Right forelimb (tissue), 1 donor: ENCODE data around the gene SARM1.

Experiments used
- DNase-seq: peaks from one replicate; pipeline ENCODE4 v3.0.0-alpha.2; 2018

SARM1 gene

DNA sequence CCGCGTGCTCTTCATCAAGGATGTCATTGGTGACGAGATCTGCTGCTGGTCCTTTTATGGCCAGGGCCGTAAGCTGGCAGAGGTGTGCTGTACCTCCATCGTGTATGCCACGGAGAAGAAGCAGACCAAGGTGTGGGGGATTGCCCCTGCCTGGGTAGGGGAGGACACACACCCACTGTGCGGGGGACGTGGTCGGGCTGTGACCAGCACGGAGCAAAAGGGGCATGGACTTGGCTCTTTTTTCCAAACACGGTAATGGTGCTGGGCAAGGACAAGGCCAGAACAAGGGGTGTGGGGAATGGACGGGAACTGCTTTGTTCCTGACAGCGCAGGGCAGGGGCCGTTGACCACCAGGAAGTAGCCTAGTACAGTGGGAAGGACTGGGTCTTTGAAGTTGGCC, 29.2 kb upstream of the SARM1 start:
- DNase-seq = no peak

DNA sequence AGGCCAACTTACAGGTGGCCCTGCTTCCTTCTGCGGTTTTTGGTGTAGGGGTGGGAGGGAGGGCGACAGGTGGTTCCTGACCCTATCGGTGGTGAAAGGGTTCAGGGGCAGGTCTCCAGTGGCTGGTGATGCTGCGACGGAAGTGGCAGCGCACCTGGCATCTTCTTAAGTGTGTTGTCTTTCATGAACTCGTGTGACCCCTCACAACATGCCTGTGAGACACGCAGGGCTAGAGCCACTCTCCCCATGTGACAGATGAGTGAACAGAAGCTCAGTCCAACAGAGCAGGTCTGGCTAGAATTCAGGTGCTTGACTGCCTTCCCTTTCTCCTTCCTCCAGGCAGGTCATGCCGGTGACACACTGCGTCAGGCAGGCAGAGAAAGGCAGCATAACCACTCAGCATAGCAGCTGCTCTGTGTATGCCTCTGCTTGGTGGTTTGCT, 28.0 kb upstream of the SARM1 start:
- no peak for DNase-seq

GRCh38 chr17:28344011-28344410, 27.5 kb upstream of the SARM1 start:
- no peak for DNase-seq

DNA sequence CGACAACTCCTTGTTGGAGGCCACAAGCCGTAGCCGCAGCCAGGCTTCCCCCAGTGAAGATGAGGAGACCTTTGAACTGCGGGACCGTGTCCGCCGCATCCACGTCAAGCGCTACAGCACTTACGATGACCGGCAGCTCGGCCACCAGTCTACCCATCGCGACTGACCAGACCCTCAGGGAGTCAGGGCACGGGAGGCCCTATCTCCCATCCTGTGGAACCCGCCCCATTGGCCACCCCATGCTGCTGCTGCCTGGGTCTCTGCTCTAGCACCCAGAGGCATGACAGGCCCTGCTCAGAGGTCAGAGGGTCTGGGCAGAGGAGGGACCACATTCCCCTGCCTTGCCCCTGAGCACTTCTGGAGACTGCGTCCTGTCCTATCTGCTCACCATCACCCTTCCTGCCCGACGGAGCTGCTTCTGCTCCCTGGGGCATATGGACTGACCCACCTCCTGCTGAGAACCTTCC, 27.0 kb upstream of the SARM1 start:
- no peak for DNase-seq

DNA sequence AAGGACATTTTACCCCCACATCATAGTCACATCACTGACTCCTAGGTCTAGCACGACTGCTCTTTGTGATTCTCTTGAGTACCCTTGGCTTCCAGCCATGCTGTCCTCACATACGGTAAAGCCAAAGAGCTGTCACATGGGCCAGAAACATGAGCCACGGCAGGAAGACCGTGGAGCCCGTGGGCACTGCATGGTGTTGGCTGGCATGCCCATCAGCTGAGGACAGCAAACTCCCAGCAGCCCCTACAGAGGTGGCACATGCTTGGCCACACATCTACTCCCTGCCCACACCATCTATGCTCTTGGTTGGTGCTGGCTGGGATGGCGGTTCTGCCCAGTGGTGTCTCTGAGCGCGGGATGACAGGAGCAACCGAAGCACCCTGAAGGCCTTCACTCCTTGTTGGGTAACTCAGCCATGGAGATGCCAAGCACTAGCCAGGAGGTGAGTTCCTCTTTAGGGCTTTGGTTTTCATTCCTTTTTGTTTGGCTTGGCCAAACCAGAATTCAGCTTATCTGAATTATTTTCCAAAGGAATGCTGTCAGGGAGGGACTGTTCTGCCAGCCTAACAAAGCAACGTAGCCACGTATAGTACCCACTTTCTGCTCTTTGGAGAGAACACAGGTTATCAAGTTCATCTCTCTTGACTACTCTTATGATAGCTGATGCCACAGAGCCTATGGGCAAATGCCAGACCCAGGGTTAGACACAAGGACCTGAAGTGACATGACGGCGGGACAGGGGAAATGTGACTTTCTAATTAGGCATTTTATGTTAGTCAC, 25.9 kb upstream of the SARM1 start:
- DNase-seq = no peak

DNA sequence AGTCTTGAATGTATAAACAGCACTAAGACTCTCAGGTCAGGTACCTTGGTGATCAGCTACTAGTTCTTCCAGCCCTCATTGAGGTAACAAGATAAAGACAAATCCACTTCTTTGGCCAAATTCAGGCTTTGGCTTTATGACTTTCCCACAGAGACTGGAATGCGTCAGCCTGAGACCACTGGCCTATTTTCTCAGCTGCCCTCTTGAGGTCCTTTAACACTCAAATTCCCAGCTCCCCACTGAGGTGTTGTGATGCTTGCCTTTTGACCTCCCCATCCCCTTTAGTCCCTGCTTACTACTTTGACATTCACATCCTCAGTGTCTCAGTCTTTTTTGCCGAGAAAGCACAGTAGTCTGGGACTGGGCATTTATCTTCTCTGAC, 25.3 kb upstream of the SARM1 start:
- no peak for DNase-seq

- no peak for DNase-seq
Observed at GRCh38 chr17:28346746-28347246, 24.7 kb upstream of the SARM1 start.

- no peak for DNase-seq
Observed at GRCh38 chr17:28347261-28347891, 24.1 kb upstream of the SARM1 start.

GRCh38 chr17:28348979-28349378, 22.5 kb upstream of the SARM1 start:
- no peak for DNase-seq

DNA sequence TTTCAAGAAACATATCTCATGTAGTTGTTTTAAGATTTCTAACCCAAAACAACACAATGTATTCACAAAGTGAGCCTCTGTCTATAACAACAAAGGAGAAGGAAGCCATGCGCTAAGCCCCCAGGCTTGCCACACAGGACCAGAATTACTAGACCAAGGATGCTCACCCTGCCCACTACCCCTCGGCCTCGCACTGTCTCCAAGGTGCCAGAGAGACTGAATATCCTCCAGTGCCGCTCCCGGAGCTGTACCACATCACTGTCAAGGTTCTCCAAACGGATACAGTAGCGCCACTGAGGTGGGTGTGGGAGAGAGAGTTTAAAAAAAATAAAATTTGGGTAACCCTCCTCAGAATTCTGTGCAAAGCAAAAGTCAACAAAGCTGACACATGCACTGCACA, 21.2 kb upstream of the SARM1 start:
- DNase-seq = no peak

GRCh38 chr17:28357061-28357900, 14.2 kb upstream of the SARM1 start, which contains the start of gene POLDIP2:
TSS of gene POLDIP2 (minus strand) at chr17:28357527. CDS start at chr17:28357448, 79 bp downstream.
- peak; percentile 98 for DNase-seq

GRCh38 chr17:28357901-28358197, 13.6 kb upstream of the SARM1 start:
- no peak for DNase-seq

DNA sequence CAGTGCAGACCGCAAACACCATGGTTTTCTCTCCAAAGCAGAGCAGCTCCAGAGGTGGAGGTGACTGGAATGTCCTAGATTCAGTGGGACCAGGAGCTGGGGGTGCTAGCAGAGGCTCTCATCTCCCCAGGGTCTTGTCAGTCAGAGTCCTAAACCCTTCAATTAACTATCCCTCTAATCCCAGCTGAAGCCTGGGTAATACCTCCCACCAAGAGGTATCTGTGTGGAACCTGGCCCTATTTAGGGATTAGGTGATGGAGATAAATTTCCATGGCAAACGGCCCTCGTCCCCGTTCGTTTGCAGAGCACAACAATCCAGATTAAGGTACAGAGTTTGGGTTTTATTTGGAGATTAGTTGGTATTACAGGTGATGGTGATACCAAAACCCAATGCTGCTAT, 8.3 kb upstream of the SARM1 start:
- no peak for DNase-seq

DNA sequence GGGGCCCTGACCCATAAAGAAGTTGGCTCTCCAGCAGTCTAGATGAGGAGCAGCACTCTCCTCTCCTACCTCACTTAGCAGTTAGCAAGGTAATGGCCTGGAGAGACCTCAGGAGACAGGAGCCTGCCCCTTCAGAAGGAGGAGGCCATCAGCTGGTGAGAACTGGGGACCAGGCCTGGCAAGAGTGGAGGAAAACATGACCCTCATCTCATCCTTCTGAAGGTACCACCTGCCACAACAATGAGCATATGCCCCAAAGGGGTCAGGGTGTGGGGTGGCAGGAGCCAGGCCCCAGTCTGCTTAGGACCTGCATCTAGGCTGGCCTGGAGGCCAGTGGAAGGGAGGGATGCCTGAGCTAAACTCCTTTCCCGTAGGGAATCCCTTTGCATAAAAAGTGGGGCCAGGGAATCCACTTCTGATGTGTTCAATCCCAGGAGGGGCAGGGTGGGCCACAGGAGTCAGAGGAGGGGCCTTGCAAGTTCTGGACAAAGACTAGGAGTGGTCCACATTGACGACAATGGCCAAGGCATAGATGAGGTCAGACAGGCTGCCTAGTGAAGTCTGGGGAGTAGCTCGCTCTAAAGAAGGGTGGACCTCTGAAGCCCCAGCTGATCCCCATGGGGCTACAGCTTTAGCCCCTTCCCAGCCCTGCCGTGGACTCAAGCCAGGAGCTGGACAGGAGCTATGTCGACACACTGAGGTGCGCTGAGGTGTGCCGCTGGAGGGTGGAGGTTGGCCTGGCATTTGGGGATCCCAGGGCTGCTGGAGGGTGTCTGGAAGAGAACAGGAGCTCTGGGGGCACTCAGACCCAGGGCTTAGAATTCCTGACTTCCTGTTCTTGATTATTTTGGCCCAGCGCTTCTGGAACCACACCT, 7.5 kb upstream of the SARM1 start:
- DNase-seq = no peak

- no peak for DNase-seq
Observed at GRCh38 chr17:28364665-28365363, 6.7 kb upstream of the SARM1 start, which contains the start of gene SEBOX. TSS of gene SEBOX (minus strand) at chr17:28365199. CDS start at chr17:28365151, 48 bp downstream.

- DNase-seq = no peak
Observed at GRCh38 chr17:28365487-28365886, 6.0 kb upstream of the SARM1 start.

DNA sequence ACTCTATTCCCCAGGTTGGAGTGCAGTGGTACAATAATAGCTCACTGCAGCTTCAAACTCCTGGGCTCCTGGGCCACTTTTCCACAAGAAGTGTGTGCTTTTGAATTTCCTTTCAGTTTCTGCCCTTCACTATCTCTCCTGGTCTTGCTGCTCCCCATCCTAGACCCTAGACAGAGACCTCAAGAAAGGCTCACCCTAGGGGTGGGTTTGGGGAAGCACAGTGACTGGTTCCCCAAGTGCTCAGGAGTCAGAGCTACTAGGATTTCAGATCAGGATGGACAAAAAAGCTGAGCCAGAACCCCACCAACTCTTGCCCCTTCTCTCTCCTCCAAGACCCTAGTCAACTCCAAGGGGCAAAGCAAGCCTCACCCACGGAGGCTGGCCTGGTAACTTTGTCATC, 4.9 kb upstream of the SARM1 start:
- no peak for DNase-seq

- no peak for DNase-seq
Observed at GRCh38 chr17:28367641-28368305, 3.7 kb upstream of the SARM1 start.

DNA sequence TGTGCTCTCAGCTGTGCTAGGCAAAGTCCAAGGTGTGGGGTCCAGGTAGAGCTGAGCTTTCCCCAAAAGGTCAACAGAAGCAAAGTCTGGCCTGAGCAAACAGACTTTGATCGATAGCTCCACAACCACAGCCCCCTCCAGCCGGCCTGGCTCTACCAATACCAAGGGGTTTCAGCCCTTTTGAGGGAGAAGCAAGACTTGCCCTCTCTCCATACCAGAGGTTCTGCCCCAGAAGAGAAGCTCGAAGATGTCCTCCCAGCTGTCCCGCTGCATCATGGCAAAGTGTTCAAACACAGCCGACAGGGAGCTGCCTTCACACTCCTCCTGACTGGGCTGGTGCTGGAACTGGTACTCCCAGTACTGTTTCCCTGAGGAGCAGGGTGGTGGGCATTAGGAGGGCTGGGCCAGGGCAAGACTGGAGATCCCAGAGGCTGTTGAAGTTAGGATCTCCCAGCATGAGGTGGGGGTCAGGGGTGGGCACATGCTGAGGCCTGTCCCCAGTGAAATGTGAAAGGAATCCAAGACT, 3.1 kb upstream of the SARM1 start:
- no peak for DNase-seq

DNA sequence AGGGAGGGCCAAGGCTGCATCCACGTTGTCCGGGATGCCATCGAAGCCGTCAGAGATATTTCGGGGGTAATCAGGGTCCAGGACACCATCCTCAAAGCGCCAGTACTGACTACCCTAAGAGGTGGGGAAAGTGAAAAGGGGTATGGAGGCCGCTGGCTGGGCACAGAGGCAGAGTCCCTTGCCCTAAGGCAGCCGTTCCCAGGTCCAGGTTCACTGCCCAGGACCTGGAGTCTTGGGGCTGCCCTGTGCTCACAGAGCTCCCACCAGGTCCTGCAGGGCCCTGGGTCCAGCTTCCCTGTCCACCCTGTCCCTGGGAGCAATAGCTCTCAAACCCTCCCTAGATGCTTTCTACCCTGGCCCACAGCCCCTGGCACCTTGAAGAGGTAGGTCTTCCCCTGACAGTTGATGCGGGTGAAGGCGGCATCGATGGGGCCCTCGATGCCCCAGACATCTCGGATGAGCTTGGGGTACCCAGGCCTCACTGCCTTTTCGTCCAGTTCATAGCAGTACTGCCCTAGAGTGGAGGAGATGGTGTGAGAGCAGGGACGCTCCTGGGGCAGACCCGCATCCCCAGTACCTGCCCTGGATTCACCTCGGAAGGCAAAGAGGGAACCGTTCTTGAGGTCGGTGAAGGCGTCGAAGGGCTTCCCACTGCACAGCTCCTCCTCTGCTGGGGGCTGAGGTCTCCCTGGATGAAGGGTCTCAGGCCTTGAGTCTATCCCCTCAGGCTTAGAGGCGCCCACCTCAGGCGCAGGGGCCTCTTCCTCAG, 2.4 kb upstream of the SARM1 start:
- DNase-seq = no peak
